Neuronal stem cell (in vitro differentiated cells): ENCODE measurements around the gene DET1.
"Not testable (repeated sequence)": the region's sequence is repeated elsewhere in the genome, so short reads cannot be mapped to it uniquely, and the experiment has no call there.

Experiments used
- DNase-seq: peaks from one replicate; pipeline ENCODE4 v3.0.0-alpha.2; 2013; ENCODE audit warnings: low spot score
- H2AFZ ChIP-seq: one replicate; pipeline ENCODE4 v1.6.1; 2013; ENCODE audit warnings: mild to moderate bottlenecking, low read length, inconsistent platforms
- H2AK5ac ChIP-seq: 2 replicates; pipeline ENCODE4 v1.6.1; 2013; ENCODE audit warnings: low read depth, mild to moderate bottlenecking, inconsistent platforms, low read length, moderate library complexity, mixed read lengths
- H2BK120ac ChIP-seq: 2 replicates; pipeline ENCODE4 v1.6.1; 2013; ENCODE audit warnings: low read depth, mild to moderate bottlenecking, inconsistent platforms, low read length, moderate library complexity, mixed read lengths
- H2BK12ac ChIP-seq: one replicate; pipeline ENCODE4 v1.6.1; 2013; ENCODE audit warnings: low read length, inconsistent platforms
- H2BK15ac ChIP-seq: 2 replicates; pipeline ENCODE4 v1.6.1; 2013; ENCODE audit warnings: mild to moderate bottlenecking, low read length, inconsistent platforms, mixed read lengths
- H2BK5ac ChIP-seq: one replicate; pipeline ENCODE4 v1.6.1; 2013; ENCODE audit warnings: inconsistent platforms, mild to moderate bottlenecking, low read length, moderate library complexity
- H3K14ac ChIP-seq: one replicate; pipeline ENCODE4 v1.6.1; 2013; ENCODE audit warnings: low read length, inconsistent platforms
- H3K18ac ChIP-seq: 2 replicates; pipeline ENCODE4 v1.6.1; 2013; ENCODE audit warnings: low read length, inconsistent platforms
- H3K23ac ChIP-seq: 2 replicates; pipeline ENCODE4 v1.6.1; 2013; ENCODE audit warnings: low read depth, mild to moderate bottlenecking, mixed read lengths, low read length, inconsistent platforms; ENCODE audit not compliant: poor library complexity
- H3K27ac ChIP-seq: replicated peaks from 3 replicates; pipeline ENCODE4 v1.5.1; 2013; ENCODE audit warnings: low read length, inconsistent platforms
- H3K27me3 ChIP-seq, 3 experiments: 2 replicates each; pipeline ENCODE4 v1.6.1; 2013; ENCODE audit warnings: low read length in 3 of 3, mild to moderate bottlenecking in 2 of 3, inconsistent platforms in 1 of 3, low read depth in 1 of 3, mixed read lengths in 1 of 3, moderate library complexity in 1 of 3; ENCODE audit not compliant: control insufficient read depth in 3 of 3, insufficient read depth in 3 of 3
- H3K36me3 ChIP-seq, 2 donors: replicated peaks in 1 of 2; 2 replicates each; pipeline ENCODE4 v1.6.1; 2013; ENCODE audit warnings: low read length in 2 of 2; ENCODE audit not compliant: control insufficient read depth in 2 of 2, insufficient read depth in 2 of 2
- H3K4ac ChIP-seq: 2 replicates; pipeline ENCODE4 v1.6.1; 2013; ENCODE audit warnings: inconsistent platforms, mild to moderate bottlenecking, low read length, moderate library complexity
- H3K4me1 ChIP-seq, 2 donors: 1 replicate in 1 of 2; 2 replicates in 1 of 2; pipeline ENCODE4 v1.6.1; 2013; ENCODE audit warnings: low read length in 2 of 2, low read depth in 1 of 2; ENCODE audit not compliant: control insufficient read depth in 2 of 2, insufficient read depth in 1 of 2
- H3K4me2 ChIP-seq: one replicate; pipeline ENCODE4 v1.6.1; 2013; ENCODE audit warnings: mild to moderate bottlenecking, low read length, inconsistent platforms; ENCODE audit not compliant: insufficient read depth, poor library complexity, severe bottlenecking
- H3K4me3 ChIP-seq, 2 donors: 2 replicates each; pipeline ENCODE4 v1.5.1; 2013; ENCODE audit warnings: low read length in 2 of 2, mild to moderate bottlenecking in 2 of 2, inconsistent platforms in 1 of 2, moderate library complexity in 1 of 2
- H3K79me1 ChIP-seq: one replicate; pipeline ENCODE4 v1.6.1; 2013; ENCODE audit warnings: low read depth, mild to moderate bottlenecking, inconsistent platforms, low read length, moderate library complexity
- H3K9ac ChIP-seq: one replicate; pipeline ENCODE4 v1.6.1; 2013; ENCODE audit warnings: mild to moderate bottlenecking, low read depth, low read length, inconsistent platforms; ENCODE audit not compliant: poor library complexity
- H3K9me3 ChIP-seq, 2 donors: replicated peaks in 1 of 2; 2 replicates each; pipeline versions ENCODE3 to v1.6.1; 2013; ENCODE audit warnings: low read length in 2 of 2, mild to moderate bottlenecking in 2 of 2, inconsistent platforms in 1 of 2, low read depth in 1 of 2, mixed read lengths in 1 of 2, moderate library complexity in 1 of 2; ENCODE audit not compliant: control insufficient read depth in 2 of 2, insufficient read depth in 1 of 2
- H4K8ac ChIP-seq: one replicate; pipeline ENCODE4 v1.6.1; 2013; ENCODE audit warnings: low read depth, mild to moderate bottlenecking, inconsistent platforms, low read length, moderate library complexity
- H4K91ac ChIP-seq: one replicate; pipeline ENCODE4 v1.6.1; 2013; ENCODE audit warnings: low read length, low read depth, mild to moderate bottlenecking, inconsistent platforms; ENCODE audit not compliant: poor library complexity
- WGBS, 2 donors: extraction: QIAGEN DNeasy Blood & Tissue Kit; methylation state at CpG; one replicate each; pipeline ENCODE4 v1.1.7; 2013; ENCODE audit warnings: missing lambda C conversion rate in 2 of 2, mixed read lengths in 1 of 2; ENCODE audit not compliant: insufficient read length in 2 of 2, insufficient replicate concordance in 1 of 2; ENCODE audit errors: extremely low coverage in 2 of 2; 5-methylcytosine and 5-hydroxymethylcytosine counted together

The DET1 gene

DNA sequence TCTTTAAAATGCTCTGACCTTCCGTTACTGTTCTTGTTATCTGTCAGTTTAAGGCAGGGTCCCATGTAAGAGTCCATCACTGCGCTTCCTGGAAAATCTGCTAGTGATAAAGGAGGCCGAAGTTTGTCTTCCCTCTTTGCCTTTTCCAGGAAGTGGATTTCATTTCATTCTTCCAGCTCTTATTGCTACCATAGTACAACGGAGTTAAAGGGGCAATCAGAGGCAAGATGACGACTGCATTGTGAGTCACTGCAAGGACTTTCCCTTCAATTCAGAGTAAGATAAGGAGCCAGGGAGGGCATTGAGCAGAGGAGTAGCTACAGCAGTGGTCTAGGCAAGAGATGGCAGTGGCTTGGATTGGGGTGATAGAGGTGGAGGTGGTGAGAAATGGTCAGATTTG, 17.2 kb upstream of the DET1 start:
- no peak overlapping the region for H2BK15ac ChIP-seq
- no peaks in the 10 kb centered on the region for H3K9me3 ChIP-seq
- WGBS, 2 donors = no CpG with 5 or more reads among the region's 5 CpGs
- no peaks in the 10 kb centered on the region for H3K79me1 ChIP-seq
- H3K23ac ChIP-seq = no peak overlapping the region
- no peak overlapping the region for H4K8ac ChIP-seq
- DNase-seq = no peak
- H2AFZ ChIP-seq = peak overlapping the region; percentile 19
- H3K18ac ChIP-seq = no peak overlapping the region
- H3K4me2 ChIP-seq = no peak overlapping the region
- no peaks in the 10 kb centered on the region for H3K36me3 ChIP-seq
- H3K4me1 ChIP-seq = peaks cover 0 to 1% of the 10 kb centered on the region in 2 donors
- no peak overlapping the region for H3K27ac ChIP-seq
- H2BK5ac ChIP-seq = no peak overlapping the region
- no peak overlapping the region for H3K14ac ChIP-seq
- H4K91ac ChIP-seq = no peak overlapping the region
- H3K4ac ChIP-seq = no peak overlapping the region
- H2BK12ac ChIP-seq = no peak overlapping the region
- no peak overlapping the region for H2BK120ac ChIP-seq
- H3K4me3 ChIP-seq = no peak overlapping the region
- peaks cover 0 to 22% (median 0%) of the 10 kb centered on the region in 3 experiments for H3K27me3 ChIP-seq
- H3K9ac ChIP-seq = no peak overlapping the region
- H2AK5ac ChIP-seq = no peak overlapping the region

DNA sequence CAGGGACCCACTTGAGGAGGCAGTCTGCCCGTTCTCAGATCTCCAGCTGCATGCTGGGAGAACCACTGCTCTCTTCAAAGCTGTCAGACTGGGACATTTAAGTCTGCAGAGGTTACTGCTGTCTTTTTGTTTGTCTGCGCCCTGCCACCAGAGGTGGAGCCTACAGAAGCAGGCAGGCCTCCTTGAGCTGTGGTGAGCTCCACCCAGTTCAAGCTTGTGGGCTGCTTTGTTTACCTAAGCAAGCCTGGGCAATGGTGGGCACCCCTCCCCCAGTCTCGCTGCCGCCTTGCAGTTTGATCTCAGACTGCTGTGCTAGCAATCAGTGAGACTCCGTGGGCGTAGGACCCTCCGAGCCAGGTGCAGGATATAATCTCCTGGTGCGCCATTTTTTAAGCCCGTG, 13.1 kb upstream of the DET1 start:
- not testable (repeated sequence) for DNase-seq, H3K23ac ChIP-seq, H3K9ac ChIP-seq, H3K27me3 ChIP-seq, H2BK15ac ChIP-seq, H3K79me1 ChIP-seq, H4K8ac ChIP-seq, H3K27ac ChIP-seq, H4K91ac ChIP-seq, H3K4me3 ChIP-seq, H3K4ac ChIP-seq, H2BK5ac ChIP-seq, H3K36me3 ChIP-seq, H2BK120ac ChIP-seq, H2BK12ac ChIP-seq, H3K9me3 ChIP-seq, H3K18ac ChIP-seq, H3K4me1 ChIP-seq, H2AFZ ChIP-seq, H3K14ac ChIP-seq, H3K4me2 ChIP-seq, H2AK5ac ChIP-seq
- WGBS, 2 donors = no CpG with 5 or more reads among the region's 9 CpGs

GRCh38 chr15:88558026-88558425, 11.5 kb upstream of the DET1 start:
- H3K4me1 ChIP-seq, H2BK15ac ChIP-seq, H3K4me3 ChIP-seq: not testable (repeated sequence)

GRCh38 chr15:88548009-88548408, 1.5 kb upstream of the DET1 start:
- WGBS, 2 donors = no CpG with 5 or more reads among the region's 1 CpG
- H3K4me1 ChIP-seq, H2BK12ac ChIP-seq, H3K23ac ChIP-seq, H3K9me3 ChIP-seq, H4K8ac ChIP-seq, H2BK15ac ChIP-seq, DNase-seq, H3K4ac ChIP-seq, H3K14ac ChIP-seq, H4K91ac ChIP-seq, H2BK120ac ChIP-seq, H3K36me3 ChIP-seq, H2AFZ ChIP-seq, H3K79me1 ChIP-seq, H3K18ac ChIP-seq, H3K27ac ChIP-seq, H3K9ac ChIP-seq, H2AK5ac ChIP-seq, H3K27me3 ChIP-seq, H3K4me2 ChIP-seq, H2BK5ac ChIP-seq, H3K4me3 ChIP-seq: not testable (repeated sequence)

More at GRCh38 chr15:88558026-88558425, 11.5 kb upstream of the DET1 start:
- not testable (repeated sequence) for H3K27ac ChIP-seq, H3K4ac ChIP-seq, H2BK120ac ChIP-seq, H3K9me3 ChIP-seq, H2AFZ ChIP-seq, H4K91ac ChIP-seq, H3K23ac ChIP-seq, H3K14ac ChIP-seq, H2BK12ac ChIP-seq, H2AK5ac ChIP-seq, H4K8ac ChIP-seq, H3K4me2 ChIP-seq, H2BK5ac ChIP-seq, H3K27me3 ChIP-seq, H3K9ac ChIP-seq, DNase-seq, H3K79me1 ChIP-seq, H3K36me3 ChIP-seq, H3K18ac ChIP-seq
- WGBS, 2 donors = no CpG with 5 or more reads among the region's 1 CpG
